SHP77 (cell line): ENCODE data around the gene EEF1A2.
"Not testable (repeated sequence)": the region's sequence is repeated elsewhere in the genome, so short reads cannot be mapped to it uniquely, and the experiment has no call there.

ENCODE experiments used
- DNase-seq, 2 experiments: peaks; one replicate each; lab custom pipeline; 2025; lab: John Stamatoyannopoulos, UW

The EEF1A2 gene

GRCh38 chr20:63520504-63520933, 21.6 kb upstream of the EEF1A2 start, which contains the start of gene PPDPF:
Gene PPDPF (plus strand): TSS chr20:63520765. CDS start chr20:63521309, 544 bp downstream.
- peak; percentile 76 to 77 for DNase-seq

GRCh38 chr20:63519668-63520503, 21.0 kb upstream of the EEF1A2 start:
- DNase-seq, result peak in 1 of 2 experiments; percentile 72

DNA sequence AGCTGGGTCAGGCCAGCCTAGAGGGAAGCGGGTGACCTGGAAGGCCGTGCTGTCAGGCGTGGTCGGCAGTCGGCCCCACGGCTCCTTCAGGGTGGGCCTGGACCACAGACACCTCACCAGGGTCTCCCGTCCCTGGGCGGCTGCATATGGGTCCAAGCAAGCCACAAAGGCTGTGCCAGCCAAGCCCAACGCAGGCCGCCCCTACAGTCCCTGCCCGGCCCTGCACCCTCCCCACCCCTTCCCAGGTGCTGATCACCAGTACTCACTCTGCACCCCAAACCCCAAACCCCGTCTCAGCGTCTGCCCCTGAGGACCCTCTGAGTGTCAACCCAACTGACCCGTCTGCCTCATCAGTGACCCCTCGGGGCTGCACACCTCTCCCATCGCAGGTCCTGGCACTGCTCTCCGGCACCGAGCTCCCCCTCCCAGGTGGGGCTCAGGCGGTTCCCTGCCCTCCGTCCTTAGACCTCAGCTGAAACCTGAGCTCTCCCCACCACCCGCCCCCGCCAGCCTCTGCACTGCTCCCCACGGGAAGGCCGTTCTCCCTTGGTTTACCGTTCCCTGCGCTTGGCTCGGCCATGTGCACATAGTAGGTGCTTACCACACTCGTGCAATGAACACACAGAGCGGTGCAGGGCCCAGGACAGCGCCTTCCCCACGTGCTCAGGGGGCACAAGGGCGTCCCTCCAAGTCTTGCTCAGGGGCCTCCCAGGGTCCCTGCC, 20.2 kb upstream of the EEF1A2 start:
- DNase-seq, result no peak

GRCh38 chr20:63518351-63518861, 19.5 kb upstream of the EEF1A2 start:
- no peak for DNase-seq

DNA sequence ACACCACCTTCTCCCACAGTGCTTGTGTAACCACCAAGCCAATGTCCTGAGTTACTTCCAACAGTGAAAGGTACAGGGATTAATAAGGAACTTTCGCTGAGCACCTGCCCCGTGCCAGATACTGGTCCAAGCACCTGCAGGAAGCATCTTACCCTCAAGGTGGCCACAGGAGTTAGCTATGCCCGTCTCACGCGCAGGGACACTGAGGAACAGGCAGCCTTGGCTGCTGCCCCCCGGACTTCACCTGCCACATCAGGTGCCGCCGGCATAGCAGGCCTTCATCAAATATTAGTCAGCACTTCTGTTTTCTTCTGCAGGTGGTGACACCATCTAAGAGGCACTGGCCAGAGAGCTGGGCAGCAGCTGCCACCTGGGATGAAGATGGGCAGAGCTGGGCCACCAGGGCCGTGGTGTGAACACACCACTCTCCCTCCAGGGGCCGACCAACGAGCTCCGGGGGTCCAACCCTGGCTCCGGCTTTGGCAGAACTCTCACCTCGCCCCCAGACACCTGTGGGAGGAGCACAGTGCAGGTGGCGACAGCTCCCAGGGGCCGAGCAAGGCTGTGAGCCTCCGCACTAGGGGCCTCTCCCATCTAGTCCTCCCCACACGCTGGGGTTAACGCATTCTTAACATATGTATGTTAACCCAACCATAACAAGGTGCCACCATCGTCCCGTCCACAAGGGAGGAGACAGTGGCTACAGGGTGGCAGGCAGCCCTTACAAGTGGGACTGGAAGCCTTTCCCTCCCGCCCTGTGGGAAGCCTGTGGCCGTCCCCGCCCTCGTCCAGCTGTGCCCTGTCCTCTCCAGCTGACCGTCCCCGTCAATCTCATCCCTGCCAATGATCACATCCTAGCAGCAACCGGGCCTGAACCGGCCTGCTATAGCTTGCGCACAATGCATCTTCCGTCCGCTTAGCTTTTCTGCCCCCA, 18.8 kb upstream of the EEF1A2 start:
- DNase-seq, result no peak

GRCh38 chr20:63514520-63514919, 15.6 kb upstream of the EEF1A2 start:
- not testable (repeated sequence) for DNase-seq

DNA sequence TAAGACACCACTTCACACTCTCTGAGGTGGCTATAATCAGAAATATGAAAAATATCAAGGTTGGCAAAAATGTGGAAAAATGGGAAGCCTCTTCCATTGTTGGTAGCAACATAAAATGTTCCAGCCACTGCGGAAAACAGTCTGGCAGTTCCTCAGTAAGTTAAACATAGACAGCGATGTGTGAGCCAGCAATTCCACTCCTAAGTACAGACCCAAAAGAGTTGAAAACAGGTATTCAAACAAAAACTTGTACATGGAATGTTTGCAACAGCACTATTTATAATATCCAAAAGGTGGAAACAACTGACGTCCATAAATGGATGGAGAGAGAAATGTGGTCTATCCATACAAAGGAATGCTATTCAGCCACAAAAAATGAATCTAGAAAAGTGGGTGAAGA, 14.3 kb upstream of the EEF1A2 start:
- DNase-seq, result no peak

- peak; percentile 31 to 37 for DNase-seq
These were observed 10.2 kb upstream of the EEF1A2 start for GRCh38 chr20:63509088-63509564.

- no peak for DNase-seq
These were observed 9.3 kb upstream of the EEF1A2 start for GRCh38 chr20:63508072-63508768.

GRCh38 chr20:63507083-63507743, 8.3 kb upstream of the EEF1A2 start:
- no peak for DNase-seq

GRCh38 chr20:63505723-63506122, 6.8 kb upstream of the EEF1A2 start:
- no peak for DNase-seq

- no peak for DNase-seq
These were observed 6.4 kb upstream of the EEF1A2 start for GRCh38 chr20:63505281-63505680.

DNA sequence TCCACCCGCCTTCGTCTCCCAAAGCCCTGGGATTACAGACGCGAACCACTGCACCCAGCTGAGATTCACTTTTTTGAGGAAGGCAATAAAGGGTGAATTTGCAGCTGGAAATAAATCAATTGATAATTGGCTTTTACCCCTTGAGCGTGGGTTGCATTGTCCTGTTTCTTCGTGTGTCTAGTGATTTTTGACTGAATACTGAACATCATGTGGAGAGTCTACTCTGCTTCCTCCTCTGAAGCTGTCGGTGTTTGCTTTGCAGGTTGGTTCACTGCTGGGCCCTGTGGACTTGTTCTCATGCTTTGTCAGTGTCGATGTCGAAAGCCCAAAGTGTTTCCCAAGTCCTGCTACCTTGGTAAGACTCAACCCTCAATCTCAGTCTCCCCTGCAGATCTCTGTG, 5.8 kb upstream of the EEF1A2 start:
- no peak for DNase-seq

GRCh38 chr20:63503524-63503923, 4.6 kb upstream of the EEF1A2 start:
- DNase-seq, result no peak

GRCh38 chr20:63502671-63503172, 3.8 kb upstream of the EEF1A2 start:
- DNase-seq, result peak; percentile 39 to 78

GRCh38 chr20:63501818-63502670, 3.2 kb upstream of the EEF1A2 start:
- DNase-seq, result peak; percentile 90 to 93

DNA sequence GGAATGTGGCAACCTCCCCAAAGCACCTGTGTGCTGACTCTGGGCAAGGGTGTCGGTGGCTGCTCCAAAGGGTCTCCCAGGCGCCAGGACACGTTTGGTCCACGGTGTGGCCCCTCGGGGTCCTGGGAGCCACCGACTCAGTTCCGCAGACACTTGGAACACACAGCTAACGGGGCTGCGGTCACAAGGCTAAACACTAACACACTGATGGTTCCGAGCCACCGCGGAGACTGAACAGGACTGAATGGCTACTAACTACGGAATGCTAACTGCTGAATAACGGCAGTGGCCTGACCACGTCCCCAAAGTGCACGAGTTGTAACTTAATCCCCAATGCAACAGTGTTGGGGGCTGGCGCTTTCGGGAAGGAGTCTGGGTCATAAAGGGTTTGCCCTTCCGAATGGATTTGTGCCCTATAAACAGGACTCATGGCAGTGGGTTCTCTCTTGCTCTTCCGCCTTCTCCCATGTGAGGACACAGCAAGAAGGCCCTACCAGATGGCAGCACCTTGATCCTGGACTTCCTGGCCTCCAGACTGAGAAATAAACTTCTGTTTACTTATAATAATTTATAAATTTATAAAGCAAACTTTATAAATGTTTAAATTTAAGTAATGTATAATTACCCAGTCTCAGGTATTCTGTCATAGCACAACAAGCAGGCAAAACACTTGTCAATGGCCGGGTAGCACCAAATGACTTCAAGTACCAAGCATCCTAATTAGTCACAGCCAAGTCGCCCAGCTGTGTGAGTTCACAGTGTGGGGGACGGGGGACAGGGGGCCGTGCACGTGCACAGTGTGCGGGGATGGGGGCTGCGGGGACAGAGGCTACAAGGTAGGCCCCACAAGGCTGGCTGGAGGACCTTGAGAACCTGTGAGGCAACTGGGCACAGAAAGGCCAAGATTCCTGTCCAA, 2.3 kb upstream of the EEF1A2 start:
- no peak for DNase-seq
